ENCODE results near the gene BCL6.

Gene BCL6

GRCh38 chr3:187733371-187733770 is 11.9 kb downstream of the BCL6 start:
- no peak overlapping the region for H3K27ac ChIP-seq
- DNase-seq (ENCODE audit: low spot score): no peak
- POLR2A ChIA-PET (ENCODE audit: low non-redundant PET): no interaction called here
- TF ChIP-seq, protein P1, sequence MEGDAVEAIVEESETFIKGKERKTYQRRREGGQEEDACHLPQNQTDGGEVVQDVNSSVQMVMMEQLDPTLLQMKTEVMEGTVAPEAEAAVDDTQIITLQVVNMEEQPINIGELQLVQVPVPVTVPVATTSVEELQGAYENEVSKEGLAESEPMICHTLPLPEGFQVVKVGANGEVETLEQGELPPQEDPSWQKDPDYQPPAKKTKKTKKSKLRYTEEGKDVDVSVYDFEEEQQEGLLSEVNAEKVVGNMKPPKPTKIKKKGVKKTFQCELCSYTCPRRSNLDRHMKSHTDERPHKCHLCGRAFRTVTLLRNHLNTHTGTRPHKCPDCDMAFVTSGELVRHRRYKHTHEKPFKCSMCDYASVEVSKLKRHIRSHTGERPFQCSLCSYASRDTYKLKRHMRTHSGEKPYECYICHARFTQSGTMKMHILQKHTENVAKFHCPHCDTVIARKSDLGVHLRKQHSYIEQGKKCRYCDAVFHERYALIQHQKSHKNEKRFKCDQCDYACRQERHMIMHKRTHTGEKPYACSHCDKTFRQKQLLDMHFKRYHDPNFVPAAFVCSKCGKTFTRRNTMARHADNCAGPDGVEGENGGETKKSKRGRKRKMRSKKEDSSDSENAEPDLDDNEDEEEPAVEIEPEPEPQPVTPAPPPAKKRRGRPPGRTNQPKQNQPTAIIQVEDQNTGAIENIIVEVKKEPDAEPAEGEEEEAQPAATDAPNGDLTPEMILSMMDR (conservative IDR thresholded peaks at IDR 0.05; ENCODE audit: low read depth): no peak
- CTCF ChIA-PET: no interaction called here

DNA sequence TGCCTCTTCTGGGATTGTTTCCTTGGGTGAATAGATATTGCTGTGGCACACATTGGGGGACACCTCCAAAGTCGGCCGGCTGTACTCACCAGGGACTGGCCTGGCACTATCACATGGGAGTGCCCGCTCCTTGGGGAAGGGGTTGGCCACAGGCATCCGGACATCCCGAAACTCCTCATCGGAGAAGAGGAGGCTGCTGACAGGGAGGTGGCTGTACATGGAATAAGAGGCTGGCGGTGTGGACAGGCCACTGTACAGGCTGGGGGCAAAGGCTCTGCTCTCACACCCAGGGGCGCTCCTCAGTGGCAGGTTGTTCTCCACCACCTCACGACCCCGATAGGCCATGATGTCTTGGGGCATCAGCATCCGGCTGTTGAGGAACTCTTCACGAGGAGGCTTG is 15.7 kb downstream of the BCL6 start:
- ChIA-PET POLR2A (ENCODE audit: low non-redundant PET) (no interaction called here), CTCF (no interaction called here)
- no peak for DNase-seq (ENCODE audit: low spot score)
- H3K27ac ChIP-seq: 0 out of 2 replicates have a peak overlapping the region, but pooled peaks have one; percentile 5
- TF ChIP-seq, protein P1 (conservative IDR thresholded peaks at IDR 0.05; ENCODE audit: low read depth): no peak

DNA sequence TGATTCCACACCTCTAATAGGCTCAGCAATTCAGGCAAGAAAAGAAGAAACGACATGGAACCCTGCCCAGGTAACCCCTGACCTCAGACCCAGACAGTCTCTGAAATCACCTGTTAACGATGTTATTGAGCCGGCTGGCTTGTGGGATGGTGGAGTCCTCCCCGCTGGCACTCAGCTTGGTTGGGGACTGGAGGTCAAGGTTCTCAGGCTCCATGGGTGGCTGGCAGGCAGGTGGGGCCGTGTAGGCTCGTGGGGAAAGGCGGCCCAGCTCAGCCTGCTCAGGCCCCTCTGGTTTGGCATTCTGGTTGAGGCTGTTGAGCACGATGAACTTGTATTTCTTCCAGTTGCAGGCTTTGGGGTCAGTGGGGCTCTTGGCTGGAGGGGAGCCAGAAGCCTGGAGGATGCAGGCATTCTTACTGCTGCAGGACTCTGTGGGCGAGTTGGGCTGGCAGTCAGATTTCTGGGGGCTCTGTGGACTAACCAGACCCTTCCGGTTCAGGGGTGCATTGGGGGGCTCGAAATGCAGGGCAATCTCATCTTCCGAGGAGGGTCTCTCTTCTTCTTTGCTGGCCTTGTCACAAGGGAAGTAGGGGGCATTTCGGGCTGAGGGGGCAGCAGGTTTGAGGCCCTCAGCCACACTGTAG is 16.2 kb downstream of the BCL6 start:
- CTCF ChIA-PET: no interaction called here
- 0 out of 2 replicates have a peak overlapping the region, but pooled peaks have one; percentile 5 for H3K27ac ChIP-seq
- TF ChIP-seq, protein P1 (conservative IDR thresholded peaks at IDR 0.05; ENCODE audit: low read depth): no peak
- POLR2A ChIA-PET (ENCODE audit: low non-redundant PET): no interaction called here
- DNase-seq (ENCODE audit: low spot score): no peak

- no peak for DNase-seq (ENCODE audit: low spot score)
- POLR2A ChIA-PET (ENCODE audit: low non-redundant PET): no interaction called here
- TF ChIP-seq, protein P1 (conservative IDR thresholded peaks at IDR 0.05; ENCODE audit: low read depth): no peak
- H3K27ac ChIP-seq: no peak overlapping the region
- CTCF ChIA-PET: interaction anchor here (0.6 kb wide), 1 partner anchor 20 kb away, joined by 3 read pairs; no protein-coding TSS in a partner anchor
Measured at GRCh38 chr3:187728248-187728647, 17.0 kb downstream of the BCL6 start.

GRCh38 chr3:187726564-187726963 is 18.7 kb downstream of the BCL6 start:
- H3K27ac ChIP-seq: no peak overlapping the region
- DNase-seq (ENCODE audit: low spot score): no peak
- ChIA-PET CTCF (no interaction called here), POLR2A (ENCODE audit: low non-redundant PET) (no interaction called here)
- TF ChIP-seq, protein P1 (conservative IDR thresholded peaks at IDR 0.05; ENCODE audit: low read depth): no peak

- TF ChIP-seq, protein P1 (conservative IDR thresholded peaks at IDR 0.05; ENCODE audit: low read depth): no peak
- H3K27ac ChIP-seq: peak overlapping the region; percentile 11; the same call in 1 of the 2 replicates
- POLR2A ChIA-PET (ENCODE audit: low non-redundant PET): no interaction called here
- CTCF ChIA-PET: no interaction called here
- no peak for DNase-seq (ENCODE audit: low spot score)
Measured at GRCh38 chr3:187725653-187726370, 19.5 kb downstream of the BCL6 start.
